NCI-H2196 (cell line): ENCODE results near the gene TMEM179B.

Experiments
- DNase-seq: peaks from one replicate; lab custom pipeline; 2025; ENCODE audit not compliant: unreplicated experiment; lab: John Stamatoyannopoulos, UW

The TMEM179B gene

GRCh38 chr11:62831520-62832335 is 44.5 kb downstream of the TMEM179B start, which contains the start of gene STX5:
Gene STX5 (minus strand): TSS chr11:62832051. CDS start chr11:62831243, 808 bp downstream.
- peak; percentile 99 for DNase-seq

GRCh38 chr11:62832336-62833234 is 45.4 kb downstream of the TMEM179B start, which contains the start of gene TEX54:
Gene TEX54 (minus strand): TSS chr11:62832841.
- no peak for DNase-seq

- DNase-seq, result no peak
These were observed 48.1 kb downstream of the TMEM179B start for GRCh38 chr11:62835336-62835735.

GRCh38 chr11:62839050-62839945 is 52.1 kb downstream of the TMEM179B start, which contains the start of gene WDR74:
Gene WDR74 (minus strand): TSS chr11:62839590. CDS start chr11:62839570, 20 bp downstream.
- DNase-seq, result peak; percentile 93
